Mesenchymal stem cell (in vitro differentiated cells and primary cell): Measurements from ENCODE around the gene MAP6.

Experiments used
- DNase-seq: peaks from one replicate; pipeline ENCODE4 v3.0.0-alpha.2; 2013
- H2AFZ ChIP-seq: one replicate; pipeline ENCODE4 v1.6.1; 2013; ENCODE audit warnings: low read depth, mild to moderate bottlenecking, control low read depth, inconsistent platforms, low read length, moderate library complexity
- H2AK5ac ChIP-seq: 2 replicates; pipeline ENCODE4 v1.6.1; 2013; ENCODE audit warnings: low read length, moderate library complexity, mild to moderate bottlenecking, inconsistent platforms; ENCODE audit not compliant: severe bottlenecking
- H2BK120ac ChIP-seq: one replicate; pipeline ENCODE4 v1.6.1; 2013; ENCODE audit warnings: low read depth, mild to moderate bottlenecking, inconsistent platforms, low read length, moderate library complexity
- H2BK12ac ChIP-seq, 2 experiments: one replicate each; pipeline ENCODE4 v1.6.1; 2013; ENCODE audit warnings: inconsistent platforms in 2 of 2, low read length in 2 of 2, mild to moderate bottlenecking in 2 of 2, moderate library complexity in 2 of 2, control low read depth in 1 of 2
- H2BK15ac ChIP-seq: one replicate; pipeline ENCODE4 v1.6.1; 2013; ENCODE audit warnings: mild to moderate bottlenecking, low read depth, inconsistent platforms; ENCODE audit not compliant: poor library complexity, severe bottlenecking
- H2BK5ac ChIP-seq: 2 replicates; pipeline ENCODE4 v1.6.1; 2013; ENCODE audit warnings: low read depth, mild to moderate bottlenecking, low read length, control low read depth, inconsistent platforms; ENCODE audit not compliant: poor library complexity, severe bottlenecking
- H3K14ac ChIP-seq, 2 experiments: one replicate each; pipeline ENCODE4 v1.6.1; 2013; ENCODE audit warnings: inconsistent platforms in 2 of 2, low read length in 2 of 2, control low read depth in 1 of 2, mild to moderate bottlenecking in 1 of 2, moderate library complexity in 1 of 2
- H3K18ac ChIP-seq, 2 experiments: one replicate each; pipeline ENCODE4 v1.6.1; 2013; ENCODE audit warnings: inconsistent platforms in 2 of 2, low read length in 2 of 2, control low read depth in 1 of 2, low read depth in 1 of 2, mild to moderate bottlenecking in 1 of 2
- H3K23ac ChIP-seq, 2 experiments: one replicate each; pipeline ENCODE4 v1.6.1; 2013; ENCODE audit warnings: inconsistent platforms in 2 of 2, low read length in 2 of 2, mild to moderate bottlenecking in 2 of 2, moderate library complexity in 2 of 2, control low read depth in 1 of 2
- H3K27ac ChIP-seq: 2 replicates; pipeline ENCODE4 v1.5.1; 2013; ENCODE audit warnings: mild to moderate bottlenecking, moderate library complexity, low read length, control low read depth, inconsistent platforms; ENCODE audit not compliant: poor library complexity, severe bottlenecking
- H3K27me3 ChIP-seq, 2 experiments: 2 replicates each; pipeline versions ENCODE4 v1.6.1 to v1.7.0; 2013; ENCODE audit warnings: low read length in 2 of 2, mild to moderate bottlenecking in 2 of 2, moderate library complexity in 2 of 2, control low read depth in 1 of 2, inconsistent platforms in 1 of 2; ENCODE audit not compliant: control insufficient read depth in 1 of 2, insufficient read depth in 1 of 2
- H3K36me3 ChIP-seq, 2 experiments: 2 replicates each; pipeline versions ENCODE4 v1.6.1 to v1.7.0; 2013; ENCODE audit warnings: low read length in 2 of 2, control low read depth in 1 of 2, inconsistent platforms in 1 of 2, low read depth in 1 of 2, mild to moderate bottlenecking in 1 of 2; ENCODE audit not compliant: insufficient read depth in 2 of 2, control insufficient read depth in 1 of 2
- H3K4ac ChIP-seq, 2 experiments: one replicate each; pipeline ENCODE4 v1.6.1; 2013; ENCODE audit warnings: inconsistent platforms in 2 of 2, low read length in 2 of 2, mild to moderate bottlenecking in 2 of 2, moderate library complexity in 2 of 2, control low read depth in 1 of 2, low read depth in 1 of 2
- H3K4me1 ChIP-seq: 2 replicates; pipeline ENCODE4 v1.6.1; 2013; ENCODE audit warnings: low read depth, low read length, control low read depth; ENCODE audit not compliant: control insufficient read depth, insufficient read depth
- H3K4me2 ChIP-seq: 2 replicates; pipeline ENCODE4 v1.6.1; 2013; ENCODE audit warnings: low read length, mild to moderate bottlenecking, inconsistent platforms; ENCODE audit not compliant: poor library complexity, severe bottlenecking
- H3K4me3 ChIP-seq, 2 experiments: 2 replicates each; pipeline versions ENCODE4 v1.5.1 to v1.7.0; 2013; ENCODE audit warnings: low read length in 2 of 2, mild to moderate bottlenecking in 2 of 2, control low read depth in 1 of 2, low read depth in 1 of 2; ENCODE audit not compliant: insufficient read depth in 1 of 2
- H3K79me1 ChIP-seq: replicated peaks from 2 replicates; pipeline ENCODE4 v1.6.1; 2013; ENCODE audit warnings: mild to moderate bottlenecking, control low read depth, low read length, inconsistent platforms; ENCODE audit not compliant: poor library complexity, severe bottlenecking
- H3K9ac ChIP-seq: 2 replicates; pipeline ENCODE4 v1.7.0; 2013; ENCODE audit warnings: mild to moderate bottlenecking, low read length, moderate library complexity
- H3K9me3 ChIP-seq: 2 replicates; pipeline ENCODE4 v1.7.0; 2013; ENCODE audit warnings: mild to moderate bottlenecking, low read length; ENCODE audit not compliant: control insufficient read depth
- H4K8ac ChIP-seq: one replicate; pipeline ENCODE4 v1.6.1; 2013; ENCODE audit warnings: inconsistent platforms, mild to moderate bottlenecking, low read length, moderate library complexity
- H4K91ac ChIP-seq: one replicate; pipeline ENCODE4 v1.6.1; 2013; ENCODE audit warnings: mild to moderate bottlenecking, low read length, inconsistent platforms
- WGBS: methylation state at CpG from one replicate; pipeline ENCODE4 v1.1.7; 2013; ENCODE audit warnings: mixed read lengths; 5-methylcytosine and 5-hydroxymethylcytosine counted together

MAP6 gene

GRCh38 chr11:75582895-75583717 lies 85.7 kb downstream of the MAP6 start:
- DNase-seq, result peak; percentile 84
- Histone ChIP-seq H3K9ac (peak overlapping the region; percentile 90), H4K8ac (peak overlapping the region; percentile 100), H3K4me2 (peak overlapping the region; percentile 77), H2AFZ (peak overlapping the region; percentile 93), H3K4me3 (peak overlapping the region; percentile 76 to 80), H3K4me1 (peaks cover 13% of the 10 kb centered on the region), H2AK5ac (peak overlapping the region; percentile 86), H4K91ac (peak overlapping the region; percentile 98), H3K9me3 (no peaks in the 10 kb centered on the region), H3K27me3 (no peaks in the 10 kb centered on the region), H3K14ac (peak overlapping the region; percentile 94 to 99), H3K36me3 (no peaks in the 10 kb centered on the region), H2BK15ac (peak overlapping the region; percentile 60), H3K18ac (peak overlapping the region; percentile 97 to 98), H3K4ac (peak overlapping the region; percentile 99), H3K79me1 (peaks cover 5% of the 10 kb centered on the region), H2BK12ac (peak overlapping the region in 1 of 2 experiments; percentile 61), H3K27ac (peak overlapping the region; percentile 79), H2BK5ac (peak overlapping the region; percentile 86), H2BK120ac (peak overlapping the region; percentile 77), H3K23ac (peak overlapping the region in 1 of 2 experiments; percentile 96)
- 3% methylated on average over 57 of the region's 68 CpGs for WGBS

GRCh38 chr11:75582506-75582894 lies 86.3 kb downstream of the MAP6 start:
- no peak overlapping the region for H3K14ac ChIP-seq
- H3K4me3 ChIP-seq, result peak overlapping the region in 1 of 2 experiments; percentile 80
- H3K79me1 ChIP-seq, result peaks cover 5% of the 10 kb centered on the region
- peak overlapping the region; percentile 9 to 61 for H2BK12ac ChIP-seq
- H3K9me3 ChIP-seq, result no peaks in the 10 kb centered on the region
- no peak overlapping the region for H3K4me2 ChIP-seq
- H3K4ac ChIP-seq, result peak overlapping the region in 1 of 2 experiments; percentile 99
- peak overlapping the region; percentile 17 for H2AK5ac ChIP-seq
- H2BK15ac ChIP-seq, result peak overlapping the region; percentile 82
- no peak overlapping the region for H3K23ac ChIP-seq
- H3K4me1 ChIP-seq, result peaks cover 13% of the 10 kb centered on the region
- peak overlapping the region; percentile 93 for H2AFZ ChIP-seq
- no peak overlapping the region for H2BK5ac ChIP-seq
- peak overlapping the region; percentile 100 for H4K8ac ChIP-seq
- H4K91ac ChIP-seq, result no peak overlapping the region
- H2BK120ac ChIP-seq, result no peak overlapping the region
- peak overlapping the region in 1 of 2 experiments; percentile 98 for H3K18ac ChIP-seq
- no peak overlapping the region for H3K27ac ChIP-seq
- peak overlapping the region; percentile 90 for H3K9ac ChIP-seq
- WGBS, result 32% methylated on average over 4 of the region's 4 CpGs
- H3K27me3 ChIP-seq, result no peaks in the 10 kb centered on the region
- no peak for DNase-seq
- H3K36me3 ChIP-seq, result no peaks in the 10 kb centered on the region

- H2BK12ac ChIP-seq, result no peak overlapping the region
- no peak overlapping the region for H3K18ac ChIP-seq
- no peak overlapping the region for H3K27ac ChIP-seq
- no peak overlapping the region for H3K14ac ChIP-seq
- no peak overlapping the region for H2BK5ac ChIP-seq
- H2BK120ac ChIP-seq, result no peak overlapping the region
- DNase-seq, result no peak
- peaks cover 0 to 6% of the 10 kb centered on the region in 2 experiments for H3K36me3 ChIP-seq
- H3K27me3 ChIP-seq, result no peaks in the 10 kb centered on the region
- H4K8ac ChIP-seq, result no peak overlapping the region
- no peak overlapping the region for H2BK15ac ChIP-seq
- no peak overlapping the region for H3K4me3 ChIP-seq
- peaks cover 20% of the 10 kb centered on the region for H3K4me1 ChIP-seq
- H2AK5ac ChIP-seq, result no peak overlapping the region
- no peak overlapping the region for H3K4ac ChIP-seq
- 88% methylated on average over 1 of the region's 1 CpG for whole genome bisulfite sequencing
- H2AFZ ChIP-seq, result no peak overlapping the region
- H3K23ac ChIP-seq, result no peak overlapping the region
- H3K4me2 ChIP-seq, result no peak overlapping the region
- no peak overlapping the region for H3K9ac ChIP-seq
- H3K9me3 ChIP-seq, result no peaks in the 10 kb centered on the region
- peaks cover 5% of the 10 kb centered on the region for H3K79me1 ChIP-seq
- no peak overlapping the region for H4K91ac ChIP-seq
Observed at GRCh38 chr11:75579841-75580240, 89.0 kb downstream of the MAP6 start.

GRCh38 chr11:75578977-75579376 lies 89.9 kb downstream of the MAP6 start:
- peaks cover 15% of the 10 kb centered on the region for H3K4me1 ChIP-seq
- H3K18ac ChIP-seq, result no peak overlapping the region
- H3K23ac ChIP-seq, result no peak overlapping the region
- no peak overlapping the region for H2BK120ac ChIP-seq
- H2BK12ac ChIP-seq, result no peak overlapping the region
- no peak overlapping the region for H3K9ac ChIP-seq
- H4K91ac ChIP-seq, result no peak overlapping the region
- no peak overlapping the region for H3K4me2 ChIP-seq
- WGBS, result 11% methylated on average over 1 of the region's 1 CpG
- H4K8ac ChIP-seq, result no peak overlapping the region
- H3K27me3 ChIP-seq, result no peaks in the 10 kb centered on the region
- H2AK5ac ChIP-seq, result no peak overlapping the region
- H3K14ac ChIP-seq, result no peak overlapping the region
- no peak overlapping the region for H3K4me3 ChIP-seq
- H3K27ac ChIP-seq, result no peak overlapping the region
- peaks cover 5 to 15% of the 10 kb centered on the region in 2 experiments for H3K36me3 ChIP-seq
- no peak for DNase-seq
- H3K4ac ChIP-seq, result no peak overlapping the region
- H2BK15ac ChIP-seq, result no peak overlapping the region
- H2BK5ac ChIP-seq, result no peak overlapping the region
- no peaks in the 10 kb centered on the region for H3K9me3 ChIP-seq
- H3K79me1 ChIP-seq, result peaks cover 2% of the 10 kb centered on the region
- H2AFZ ChIP-seq, result no peak overlapping the region
